Epithelial cell of prostate (primary cell): ENCODE data around the gene ANTXR2.
"Not testable (repeated sequence)": the region's sequence is repeated elsewhere in the genome, so short reads cannot be mapped to it uniquely, and the experiment has no call there.

ENCODE experiments used
- DNase-seq: peaks from one replicate; pipeline ENCODE4 v3.0.0-alpha.2; 2011; ENCODE audit warnings: low read depth, low spot score
- H3K27ac ChIP-seq: fragments of 450-650 bp; 2 replicates; pipeline ENCODE4 v1.5.1; 2017; ENCODE audit warnings: mild to moderate bottlenecking

ANTXR2 gene

GRCh38 chr4:80072744-80073472 lies at the start of gene ANTXR2:
Gene ANTXR2 (minus strand): TSS chr4:80073229. CDS start chr4:80072560, 669 bp downstream.
- H3K27ac ChIP-seq = peak within 1 kb of the TSS; percentile 92
- DNase-seq = peak; percentile 44

DNA sequence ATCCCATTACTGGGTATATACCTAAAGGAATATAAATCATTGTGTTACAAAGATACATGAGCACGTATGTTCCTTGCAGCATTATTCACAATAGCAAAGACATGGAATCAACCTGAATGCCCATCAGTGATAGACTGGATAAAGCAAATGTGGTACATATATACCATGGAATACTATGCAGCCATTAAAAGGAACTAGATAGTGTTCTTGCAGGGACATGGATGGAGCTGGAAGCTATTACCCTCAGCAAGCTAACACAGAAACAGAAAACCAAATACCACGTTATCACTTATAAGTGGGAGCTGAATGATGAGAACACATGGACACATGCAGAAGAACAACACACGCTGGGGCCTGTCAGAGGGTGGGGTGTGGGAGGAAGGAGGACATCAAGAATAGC lies 48.8 kb upstream of the ANTXR2 start:
- not testable (repeated sequence) for H3K27ac ChIP-seq, DNase-seq

GRCh38 chr4:80119620-80120019 lies 46.6 kb upstream of the ANTXR2 start:
- H3K27ac ChIP-seq, DNase-seq: not testable (repeated sequence)

GRCh38 chr4:80116516-80116915 lies 43.5 kb upstream of the ANTXR2 start:
- no peak overlapping the region for H3K27ac ChIP-seq
- DNase-seq = no peak

DNA sequence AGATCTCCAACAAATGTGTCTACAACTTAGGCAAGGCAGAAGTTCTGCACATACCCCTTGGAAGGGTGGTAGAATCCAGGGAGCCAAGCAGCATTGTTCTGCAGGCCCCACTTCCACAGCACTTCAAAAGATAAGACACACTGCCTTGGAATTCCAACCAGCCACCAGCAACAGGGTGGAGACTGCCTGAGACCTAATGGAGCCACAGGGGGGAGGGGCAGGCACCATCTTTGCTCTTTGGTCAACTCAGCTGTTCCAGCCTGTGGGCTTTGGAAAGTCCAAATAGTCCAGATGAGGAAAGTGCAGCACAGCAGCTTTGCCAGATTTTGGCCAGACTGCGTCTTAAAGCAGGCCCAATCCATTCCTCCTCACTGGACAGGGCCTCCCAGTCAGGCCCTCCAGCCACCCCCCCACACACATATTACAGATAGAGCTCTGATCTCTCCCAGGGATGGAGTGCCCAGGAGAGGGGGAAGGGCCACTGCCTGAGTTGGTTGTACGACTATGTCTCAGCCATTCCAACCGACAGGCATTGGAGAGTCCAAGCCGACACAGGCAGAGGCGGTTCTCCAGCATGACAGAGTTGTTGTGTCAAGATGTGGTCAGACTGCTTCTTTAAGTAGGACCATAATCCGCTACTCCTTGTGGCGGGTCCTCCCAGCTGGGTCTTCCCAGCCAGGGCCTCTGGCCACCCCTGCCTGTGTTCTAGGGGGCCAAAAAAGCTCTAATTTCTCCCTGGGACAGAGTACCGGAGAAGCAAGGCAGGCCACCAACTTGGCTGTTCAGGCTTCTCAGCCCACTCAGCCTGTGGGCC lies 42.5 kb upstream of the ANTXR2 start:
- no peak overlapping the region for H3K27ac ChIP-seq
- DNase-seq = no peak

DNA sequence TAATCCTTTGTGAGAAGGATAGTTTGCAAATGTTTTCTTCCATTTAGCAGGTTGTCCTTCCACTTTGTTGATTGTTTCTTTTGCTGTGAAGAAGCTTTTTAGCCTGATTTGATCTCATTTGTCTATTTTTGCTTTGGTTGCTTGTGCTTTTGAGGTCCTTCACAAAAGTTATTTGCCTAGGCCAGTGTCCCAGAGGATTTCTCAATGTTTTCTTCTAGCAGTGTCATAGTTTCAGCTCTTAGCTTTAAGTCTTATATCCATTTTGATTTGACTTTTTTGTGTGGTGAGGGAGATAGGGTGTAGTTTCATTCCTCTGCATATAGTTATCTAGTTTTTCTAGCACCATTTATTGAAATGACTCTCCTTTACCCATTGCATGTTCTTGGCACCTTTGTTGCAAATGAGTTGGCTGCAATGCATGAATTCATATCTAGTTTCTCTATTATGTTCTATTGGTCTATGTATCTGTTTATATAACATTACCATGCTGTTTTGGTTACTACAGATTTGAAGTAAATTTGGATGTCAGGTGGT lies 41.8 kb upstream of the ANTXR2 start:
- no peak overlapping the region for H3K27ac ChIP-seq
- DNase-seq = no peak

GRCh38 chr4:80113615-80114014 lies 40.6 kb upstream of the ANTXR2 start:
- no peak for DNase-seq
- no peak overlapping the region for H3K27ac ChIP-seq

- no peak overlapping the region for H3K27ac ChIP-seq
- no peak for DNase-seq
These were observed 39.2 kb upstream of the ANTXR2 start for GRCh38 chr4:80112236-80112635.

- DNase-seq = no peak
These were observed 38.2 kb upstream of the ANTXR2 start for GRCh38 chr4:80111276-80111675.

GRCh38 chr4:80107374-80107773 lies 34.3 kb upstream of the ANTXR2 start:
- no peak for DNase-seq
- H3K27ac ChIP-seq = no peak overlapping the region

More at GRCh38 chr4:80111276-80111675, 38.2 kb upstream of the ANTXR2 start:
- no peak overlapping the region for H3K27ac ChIP-seq

GRCh38 chr4:80104927-80105326 lies 31.9 kb upstream of the ANTXR2 start:
- DNase-seq = no peak
- no peak overlapping the region for H3K27ac ChIP-seq

- DNase-seq = no peak
These were observed 30.6 kb upstream of the ANTXR2 start for GRCh38 chr4:80103629-80104028.

GRCh38 chr4:80101792-80102116 lies 28.7 kb upstream of the ANTXR2 start:
- H3K27ac ChIP-seq = no peak overlapping the region
- peak; percentile 29 for DNase-seq

More at GRCh38 chr4:80103629-80104028, 30.6 kb upstream of the ANTXR2 start:
- H3K27ac ChIP-seq = no peak overlapping the region

GRCh38 chr4:80101071-80101791 lies 28.2 kb upstream of the ANTXR2 start:
- H3K27ac ChIP-seq = no peak overlapping the region

GRCh38 chr4:80099671-80100070 lies 26.6 kb upstream of the ANTXR2 start:
- H3K27ac ChIP-seq = no peak overlapping the region

More at GRCh38 chr4:80101071-80101791, 28.2 kb upstream of the ANTXR2 start:
- DNase-seq = no peak

GRCh38 chr4:80098635-80099034 lies 25.6 kb upstream of the ANTXR2 start:
- no peak for DNase-seq
- no peak overlapping the region for H3K27ac ChIP-seq

More at GRCh38 chr4:80099671-80100070, 26.6 kb upstream of the ANTXR2 start:
- DNase-seq = no peak

DNA sequence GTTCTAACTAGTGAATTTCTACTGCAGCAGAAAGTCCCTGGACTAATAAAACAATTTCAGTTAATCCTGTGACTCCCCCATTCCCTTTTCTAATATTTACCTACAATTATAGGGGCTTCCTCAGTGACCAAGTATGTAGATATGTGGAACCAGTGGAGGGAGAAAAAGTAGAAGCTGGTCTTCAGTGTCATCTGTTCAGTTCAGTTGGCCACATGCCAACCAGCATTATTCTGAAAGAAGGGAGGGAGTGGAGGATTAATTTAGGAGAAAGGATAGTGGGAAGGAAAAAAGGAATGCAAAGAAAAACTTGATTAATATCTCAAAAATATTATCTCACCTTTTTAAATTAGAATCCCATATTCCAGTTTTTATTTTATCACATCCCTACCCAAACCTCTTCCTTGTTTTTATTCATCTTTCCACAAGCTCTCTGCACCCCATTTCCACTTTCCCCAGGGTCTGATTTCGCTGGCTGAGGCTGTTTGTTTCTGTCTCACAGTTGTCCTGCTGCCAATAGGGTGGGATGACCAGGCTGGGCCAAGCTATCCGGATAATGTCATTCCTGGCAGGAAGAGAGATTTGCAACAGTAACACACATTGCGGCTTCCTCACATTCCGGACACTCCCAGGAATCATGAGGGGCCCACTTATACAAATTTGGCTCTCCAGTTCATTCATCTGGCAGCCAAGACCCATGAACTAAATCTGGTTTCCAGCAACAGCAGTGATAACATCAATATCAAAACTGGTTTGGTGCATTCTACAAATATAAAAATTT lies 24.6 kb upstream of the ANTXR2 start:
- DNase-seq = no peak
- H3K27ac ChIP-seq = no peak overlapping the region

GRCh38 chr4:80096175-80096850 lies 23.3 kb upstream of the ANTXR2 start:
- H3K27ac ChIP-seq = no peak overlapping the region
- no peak for DNase-seq

- DNase-seq = no peak
- no peak overlapping the region for H3K27ac ChIP-seq
These were observed 21.2 kb upstream of the ANTXR2 start for GRCh38 chr4:80094191-80094590.
